Common myeloid progenitor, CD34-positive (primary cell): ENCODE results near the gene AHDC1.

Experiments
- CTCF ChIA-PET: fragments of 350-600 bp; sonication (Branson Sonifier 250); formaldehyde crosslinking; loops from one replicate; lab custom pipeline; 2021; ENCODE audit warnings: antibody characterized with exemption; lab: Charles Lee
- POLR2A ChIA-PET: fragments of 350-600 bp; sonication (Branson Sonifier 250); formaldehyde crosslinking; loops from one replicate; lab custom pipeline; 2021; ENCODE audit warnings: antibody characterized with exemption; lab: Charles Lee
- DNase-seq, 3 donors: peaks; one replicate each; pipeline versions ENCODE4 v3.0.0 to v3.0.0-alpha.2; 2013
- H3K27ac ChIP-seq, 2 experiments: 1 replicate in 1 of 2; 2 replicates in 1 of 2; pipeline ENCODE4 v1.7.0; 2013; ENCODE audit warnings: inconsistent platforms in 2 of 2, low read length in 2 of 2, mild to moderate bottlenecking in 2 of 2, low read depth in 1 of 2, moderate library complexity in 1 of 2; ENCODE audit not compliant: severe bottlenecking in 2 of 2, insufficient read depth in 1 of 2, poor library complexity in 1 of 2
- H3K27me3 ChIP-seq, 5 experiments: replicated peaks in 2 of 5; 1 replicate in 3 of 5; 2 replicates in 2 of 5; pipeline versions ENCODE4 v1.6.1 to v1.7.0; 2013; ENCODE audit warnings: low read length in 4 of 5, mild to moderate bottlenecking in 2 of 5, moderate library complexity in 2 of 5, inconsistent platforms in 1 of 5; ENCODE audit not compliant: insufficient read depth in 5 of 5, control insufficient read depth in 4 of 5
- H3K36me3 ChIP-seq, 4 experiments: 1 replicate in 2 of 4; 2 replicates in 2 of 4; pipeline versions ENCODE4 v1.6.1 to v1.7.0; 2013; ENCODE audit warnings: low read length in 3 of 4, control low read depth in 1 of 4, mild to moderate bottlenecking in 1 of 4; ENCODE audit not compliant: control insufficient read depth in 4 of 4, insufficient read depth in 4 of 4
- H3K4me1 ChIP-seq, 4 experiments: 1 replicate in 3 of 4; 2 replicates in 1 of 4; pipeline versions ENCODE4 v1.6.1 to v1.7.1; 2013; ENCODE audit warnings: low read length in 3 of 4, mild to moderate bottlenecking in 3 of 4, control low read depth in 1 of 4, inconsistent platforms in 1 of 4, moderate library complexity in 1 of 4; ENCODE audit not compliant: control insufficient read depth in 4 of 4, insufficient read depth in 4 of 4; ENCODE audit errors: control extremely low read depth in 1 of 4
- H3K4me3 ChIP-seq, 7 experiments: 1 replicate in 4 of 7; 2 replicates in 3 of 7; pipeline versions ENCODE4 v1.5.1 to v1.7.0; 2013; ENCODE audit warnings: mild to moderate bottlenecking in 7 of 7, low read length in 6 of 7, moderate library complexity in 6 of 7, inconsistent platforms in 2 of 7, low read depth in 2 of 7, control low read depth in 1 of 7; ENCODE audit not compliant: insufficient read depth in 4 of 7, control insufficient read depth in 1 of 7; ENCODE audit errors: extremely low read depth in 1 of 7
- H3K9me3 ChIP-seq, 5 experiments: 1 replicate in 4 of 5; 2 replicates in 1 of 5; pipeline versions ENCODE4 v1.6.1 to v1.7.1; 2013; ENCODE audit warnings: low read length in 4 of 5, mild to moderate bottlenecking in 2 of 5, inconsistent platforms in 1 of 5, low read depth in 1 of 5, moderate library complexity in 1 of 5; ENCODE audit not compliant: control insufficient read depth in 4 of 5, insufficient read depth in 2 of 5; ENCODE audit errors: control extremely low read depth in 1 of 5
- WGBS: methylation state at CpG from one replicate; pipeline ENCODE4 v1.1.5; 2013; ENCODE audit not compliant: insufficient coverage; 5-methylcytosine and 5-hydroxymethylcytosine counted together

Gene AHDC1

GRCh38 chr1:27521861-27522431 is 82.0 kb downstream of the AHDC1 start:
- Histone ChIP-seq H3K4me3 (peak overlapping the region in 6 of 7 experiments; percentile 15 to 56 (median 34)), H3K9me3 (no peaks in the 10 kb centered on the region), H3K27ac (peak overlapping the region in 1 of 2 experiments; percentile 17), H3K4me1 (peaks cover 13 to 78% (median 68%) of the 10 kb centered on the region in 4 experiments), H3K36me3 (no peaks in the 10 kb centered on the region), H3K27me3 (no peaks in the 10 kb centered on the region)
- peak in 1 of 3 donors; percentile 46 for DNase-seq
- ChIA-PET POLR2A (interaction anchor here (0.6 kb wide), 1 partner anchor 100 kb away, joined by 3 read pairs; no protein-coding TSS in a partner anchor), CTCF (interaction anchor here (0.7 to 2.3 kb wide), 5 partner anchors 12 to 119 kb away, joined by 3 to 9 read pairs (median 3); no protein-coding TSS in a partner anchor)
- 46% methylated on average over 9 of the region's 9 CpGs for WGBS

- no peaks in the 10 kb centered on the region for H3K9me3 ChIP-seq
- H3K27ac ChIP-seq, result peak overlapping the region in 1 of 2 experiments; percentile 17
- DNase-seq, result peak in 2 of 3 donors; percentile 75 to 84
- H3K36me3 ChIP-seq, result no peaks in the 10 kb centered on the region
- CTCF ChIA-PET, result interaction anchor here (0.7 to 2.3 kb wide), 5 partner anchors 11 to 118 kb away, joined by 3 to 9 read pairs (median 3); no protein-coding TSS in a partner anchor
- WGBS, result 0% methylated on average over 8 of the region's 20 CpGs
- POLR2A ChIA-PET, result interaction anchor here (0.6 kb wide), 1 partner anchor 99 kb away, joined by 3 read pairs; no protein-coding TSS in a partner anchor
- H3K4me3 ChIP-seq, result peak overlapping the region in 6 of 7 experiments; percentile 15 to 56 (median 34)
- peaks cover 9 to 72% (median 63%) of the 10 kb centered on the region in 4 experiments for H3K4me1 ChIP-seq
- no peaks in the 10 kb centered on the region for H3K27me3 ChIP-seq
These were observed 82.6 kb downstream of the AHDC1 start for GRCh38 chr1:27521336-27521831.

GRCh38 chr1:27520651-27521050 is 83.3 kb downstream of the AHDC1 start:
- peaks cover 8 to 67% (median 55%) of the 10 kb centered on the region in 4 experiments for H3K4me1 ChIP-seq
- H3K4me3 ChIP-seq, result no peak overlapping the region
- no peaks in the 10 kb centered on the region for H3K36me3 ChIP-seq
- no peaks in the 10 kb centered on the region for H3K27me3 ChIP-seq
- H3K27ac ChIP-seq, result peak overlapping the region in 1 of 2 experiments; percentile 17
- WGBS, result 97% methylated on average over 4 of the region's 4 CpGs
- no peaks in the 10 kb centered on the region for H3K9me3 ChIP-seq
- POLR2A ChIA-PET, result no interaction called here
- DNase-seq, result no peak
- CTCF ChIA-PET, result interaction anchor here (1.2 to 2.3 kb wide), 3 partner anchors 9 to 104 kb away, joined by 5 to 9 read pairs (median 7); no protein-coding TSS in a partner anchor

GRCh38 chr1:27519331-27520258 is 84.3 kb downstream of the AHDC1 start:
- POLR2A ChIA-PET, result no interaction called here
- peaks cover 8 to 57% (median 45%) of the 10 kb centered on the region in 4 experiments for H3K4me1 ChIP-seq
- CTCF ChIA-PET, result interaction anchor here (1.2 to 2.3 kb wide), 2 partner anchors 7 to 10 kb away, joined by 5 to 9 read pairs; no protein-coding TSS in a partner anchor

GRCh38 chr1:27518808-27519207 is 85.1 kb downstream of the AHDC1 start:
- 96% methylated on average over 7 of the region's 7 CpGs for WGBS
- CTCF ChIA-PET, result no interaction called here
- POLR2A ChIA-PET, result no interaction called here
- Histone ChIP-seq H3K9me3 (no peaks in the 10 kb centered on the region), H3K27me3 (no peaks in the 10 kb centered on the region), H3K4me3 (no peak overlapping the region), H3K36me3 (no peaks in the 10 kb centered on the region), H3K4me1 (peaks cover 5 to 56% (median 44%) of the 10 kb centered on the region in 4 experiments), H3K27ac (no peak overlapping the region)
- no peak for DNase-seq

More at GRCh38 chr1:27519331-27520258, 84.3 kb downstream of the AHDC1 start:
- H3K36me3 ChIP-seq, result no peaks in the 10 kb centered on the region
- H3K27me3 ChIP-seq, result no peaks in the 10 kb centered on the region
- H3K4me3 ChIP-seq, result no peak overlapping the region
- no peaks in the 10 kb centered on the region for H3K9me3 ChIP-seq
- H3K27ac ChIP-seq, result no peak overlapping the region
- 96% methylated on average over 21 of the region's 24 CpGs for WGBS
- no peak for DNase-seq

DNA sequence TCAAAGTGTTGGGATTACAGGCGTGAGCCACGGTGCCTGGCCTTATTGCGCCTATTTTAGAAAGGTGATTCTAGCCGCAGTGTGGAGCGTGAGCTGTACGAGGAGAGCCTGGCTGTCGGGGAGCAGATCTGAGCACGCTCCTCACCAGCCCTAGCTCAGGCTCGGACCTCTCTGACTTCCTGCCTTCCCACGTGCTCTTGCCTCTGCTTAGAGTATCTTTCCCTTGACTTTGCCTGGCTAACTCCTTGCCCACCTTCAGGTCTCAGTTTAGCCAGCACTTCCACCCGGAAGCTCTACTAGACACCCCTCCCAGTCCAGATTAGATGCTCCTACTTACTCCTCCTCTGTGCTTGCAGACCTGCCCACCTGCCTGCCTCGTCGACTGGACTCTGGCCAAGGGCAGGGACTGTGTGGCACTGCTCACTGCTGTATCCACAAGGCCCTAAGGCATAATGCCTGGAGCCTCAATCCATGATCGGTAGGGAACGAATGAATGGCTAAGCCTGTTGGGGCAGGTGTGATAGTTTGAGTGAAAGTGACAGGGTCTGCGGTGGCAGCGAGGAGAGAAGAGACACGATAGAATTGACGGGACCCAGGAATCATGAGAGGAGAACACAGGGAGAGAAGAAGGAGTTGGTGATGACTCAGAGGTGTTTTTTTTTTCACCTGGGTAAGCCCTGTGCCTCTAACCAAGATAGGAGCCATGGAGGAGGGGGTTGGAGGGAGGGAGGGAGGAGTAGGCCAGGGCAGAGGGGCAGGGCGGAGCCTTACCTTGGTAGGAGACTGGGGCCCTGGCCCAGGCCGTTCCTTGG is 85.8 kb downstream of the AHDC1 start:
- POLR2A ChIA-PET, result no interaction called here
- CTCF ChIA-PET, result interaction anchor here (1.9 kb wide), 1 partner anchor 91 kb away, joined by 6 read pairs; no protein-coding TSS in a partner anchor
- 94% methylated on average over 17 of the region's 21 CpGs for WGBS
- no peak for DNase-seq
- Histone ChIP-seq H3K27ac (no peak overlapping the region), H3K9me3 (no peaks in the 10 kb centered on the region), H3K36me3 (no peaks in the 10 kb centered on the region), H3K4me3 (no peak overlapping the region), H3K27me3 (no peaks in the 10 kb centered on the region), H3K4me1 (peaks cover 5 to 56% (median 42%) of the 10 kb centered on the region in 4 experiments)
